Epithelial cell of proximal tubule (primary cell): ENCODE measurements around the gene BCL2. TPM values are rescaled to one million over a fixed set of nuclear protein-coding genes. Genes with fewer than 3 reads are reported as not detected.

Experiments
- DNase-seq: peaks from one replicate; pipeline ENCODE4 v3.0.0-alpha.2; 2011; ENCODE audit warnings: low read depth
- H3K4me3 ChIP-seq: 2 replicates; pipeline ENCODE4 v1.5.1; 2011; ENCODE audit warnings: low read depth, mild to moderate bottlenecking, low read length
- total RNA-seq: library from RNA; depleted of rRNA; stranded (reverse); fragments of >200 nt; gene quantifications from 2 replicates; pipeline ENCODE4 v1.2.3, GENCODE V29; 2015
- TF ChIP-seq, protein P1 (sequence below): conservative IDR thresholded peaks from 2 replicates; pipeline ENCODE4 v1.5.1; 2012; ENCODE audit warnings: low read depth, mild to moderate bottlenecking, low read length

BCL2 gene
- total RNA-seq, 1 donor from 2014 or later, result 4.7 TPM

GRCh38 chr18:63152096-63152495 lies 167.5 kb downstream of the BCL2 start:
- TF ChIP-seq, protein P1, sequence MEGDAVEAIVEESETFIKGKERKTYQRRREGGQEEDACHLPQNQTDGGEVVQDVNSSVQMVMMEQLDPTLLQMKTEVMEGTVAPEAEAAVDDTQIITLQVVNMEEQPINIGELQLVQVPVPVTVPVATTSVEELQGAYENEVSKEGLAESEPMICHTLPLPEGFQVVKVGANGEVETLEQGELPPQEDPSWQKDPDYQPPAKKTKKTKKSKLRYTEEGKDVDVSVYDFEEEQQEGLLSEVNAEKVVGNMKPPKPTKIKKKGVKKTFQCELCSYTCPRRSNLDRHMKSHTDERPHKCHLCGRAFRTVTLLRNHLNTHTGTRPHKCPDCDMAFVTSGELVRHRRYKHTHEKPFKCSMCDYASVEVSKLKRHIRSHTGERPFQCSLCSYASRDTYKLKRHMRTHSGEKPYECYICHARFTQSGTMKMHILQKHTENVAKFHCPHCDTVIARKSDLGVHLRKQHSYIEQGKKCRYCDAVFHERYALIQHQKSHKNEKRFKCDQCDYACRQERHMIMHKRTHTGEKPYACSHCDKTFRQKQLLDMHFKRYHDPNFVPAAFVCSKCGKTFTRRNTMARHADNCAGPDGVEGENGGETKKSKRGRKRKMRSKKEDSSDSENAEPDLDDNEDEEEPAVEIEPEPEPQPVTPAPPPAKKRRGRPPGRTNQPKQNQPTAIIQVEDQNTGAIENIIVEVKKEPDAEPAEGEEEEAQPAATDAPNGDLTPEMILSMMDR, result no peak
- DNase-seq, result no peak
- H3K4me3 ChIP-seq, result no peak overlapping the region

- TF ChIP-seq, protein P1, result no peak
- H3K4me3 ChIP-seq, result no peak overlapping the region
- DNase-seq, result no peak
Observed at GRCh38 chr18:63151539-63151938, 168.0 kb downstream of the BCL2 start.

DNA sequence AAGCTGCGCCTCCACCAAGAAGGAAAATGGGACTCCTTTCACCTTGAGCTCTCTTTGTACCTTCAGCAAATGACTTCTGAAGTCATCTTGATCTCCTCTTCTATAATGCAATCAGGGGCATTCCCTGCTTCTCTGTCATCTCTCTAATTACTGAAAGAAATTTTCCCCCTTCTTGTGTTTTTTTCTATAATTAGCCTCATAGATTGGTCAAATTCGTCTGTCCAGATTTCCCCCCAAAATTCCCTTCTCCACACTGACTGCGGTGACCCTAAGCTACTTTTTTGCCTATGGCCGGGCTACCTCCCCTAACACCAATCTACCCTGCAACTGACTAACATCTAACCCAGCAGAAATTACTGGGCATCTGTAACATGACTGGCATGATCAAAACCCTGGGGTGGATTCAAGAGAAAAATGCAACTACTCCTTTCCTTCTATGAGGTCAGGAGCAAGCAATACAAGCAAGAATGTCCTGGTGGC lies 168.6 kb downstream of the BCL2 start:
- TF ChIP-seq, protein P1, result no peak
- DNase-seq, result no peak
- H3K4me3 ChIP-seq, result no peak overlapping the region

DNA sequence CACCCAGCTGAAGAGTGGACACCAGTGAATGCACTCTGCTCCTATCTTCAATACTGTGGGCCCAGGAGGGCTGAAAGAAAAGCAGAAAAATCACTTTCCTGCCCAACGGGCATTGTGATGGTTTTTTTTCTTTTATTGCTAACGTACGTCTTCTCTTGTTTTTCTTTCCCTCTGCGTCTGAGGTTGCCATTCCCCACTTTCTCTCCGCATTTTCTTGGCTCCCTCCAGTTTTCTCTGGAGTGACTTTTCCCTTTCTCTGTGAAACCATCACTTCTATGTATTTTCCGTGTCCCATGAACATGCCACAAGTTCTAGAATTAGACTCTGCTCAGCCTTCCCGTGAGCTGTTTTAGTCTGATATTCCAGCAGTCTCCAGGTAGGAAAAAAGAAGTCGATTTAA lies 169.2 kb downstream of the BCL2 start:
- no peak for DNase-seq
- TF ChIP-seq, protein P1, result no peak
- no peak overlapping the region for H3K4me3 ChIP-seq

DNA sequence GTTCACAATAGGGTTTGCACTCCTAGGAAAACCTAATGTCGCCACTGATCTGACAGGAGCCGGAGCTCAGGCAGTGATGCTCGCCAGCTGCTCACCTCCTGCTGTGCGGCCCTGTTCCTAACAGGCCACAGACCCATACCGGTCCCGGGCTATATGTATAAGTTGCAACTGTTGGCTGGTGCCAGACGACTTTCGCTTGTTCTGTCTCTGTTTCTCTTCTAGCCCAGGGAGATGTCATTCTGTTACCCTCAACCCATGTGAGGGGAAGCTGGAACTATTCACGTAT lies 170.3 kb downstream of the BCL2 start:
- DNase-seq, result no peak
- TF ChIP-seq, protein P1, result no peak
- no peak overlapping the region for H3K4me3 ChIP-seq

GRCh38 chr18:63148449-63149301 lies 170.9 kb downstream of the BCL2 start:
- TF ChIP-seq, protein P1, result no peak
- no peak for DNase-seq
- no peak overlapping the region for H3K4me3 ChIP-seq

DNA sequence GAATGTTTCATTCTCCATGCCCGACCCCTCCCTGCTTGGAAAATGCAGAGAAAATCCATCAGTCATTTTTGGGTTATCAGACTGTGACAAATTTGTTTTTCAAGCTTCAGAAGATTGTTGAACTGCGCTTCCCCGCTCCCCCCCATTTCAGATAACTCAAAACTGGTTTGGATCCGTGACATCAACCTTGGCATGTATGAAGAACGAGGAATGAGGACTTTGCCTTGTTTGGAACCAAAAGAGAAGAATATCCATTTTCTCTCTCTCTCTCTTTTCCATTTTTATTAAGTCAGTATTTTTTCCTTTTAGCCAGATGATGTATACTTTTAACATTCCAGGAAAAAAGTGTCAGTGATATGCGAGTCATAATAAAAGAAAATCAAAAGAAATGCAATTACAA lies 171.6 kb downstream of the BCL2 start:
- DNase-seq, result no peak
- TF ChIP-seq, protein P1, result no peak
- no peak overlapping the region for H3K4me3 ChIP-seq
